ENCODE results near the gene RNASE3. TPM values are rescaled to one million over a fixed set of nuclear protein-coding genes. Genes with fewer than 3 reads are reported as not detected.

RNASE3 gene
- total and polyA plus RNA-seq, 12 donors, result 0.31 to 1.2 (median 0.64) TPM; not detected in 7

GRCh38 chr14:20935303-20935984, 44.3 kb downstream of the RNASE3 start:
- intact Hi-C loops (cut with DNase I), result no loop called here
- Histone ChIP-seq H3K27me3 (no peaks in the 10 kb centered on the region), H3K27ac (no peak overlapping the region), H3K9me3 (replicated peaks in 1 of 3) (no peaks in the 10 kb centered on the region), H3K4me3 (no peak overlapping the region), H3K4me1 (replicated peaks in 1 of 2) (no peaks in the 10 kb centered on the region), H3K36me3 (replicated peaks in 1 of 2) (no peaks in the 10 kb centered on the region)
- 74 to 80% (median 78%) methylated on average over 5 of the region's 5 CpGs for WGBS, 4 donors
- TF ChIP-seq POLR2A (IDR thresholded peaks at IDR 0.05) (no peak), CTCF (IDR thresholded peaks at IDR 0.05) (no peak)
- no peak for DNase-seq

Other genes with a start within 250 kb of the RNASE3 start
- gene OR6S1, start 249.7 kb upstream of the RNASE3 start, total RNA-seq, result not detected
- gene OR6S1, start 249.7 kb upstream of the RNASE3 start, polyA plus RNA-seq, result not detected
- gene RNASE4, start 206.8 kb upstream of the RNASE3 start, total RNA-seq, result 10 to 100 TPM in 2 of 9 donors, 1 to 10 TPM in 7; 1.2 to 24.9 (median 7.7) TPM
- gene RNASE4, start 206.8 kb upstream of the RNASE3 start, polyA plus RNA-seq, result 10 to 100 TPM in 1 of 3 donors, 1 to 10 TPM in 2; 6.0 to 12.7 (median 9.8) TPM
- 10 to 100 TPM in 1 of 9 donors, 1 to 10 TPM in 7, under 1 TPM in 1; 0.78 to 12.0 (median 3.6) TPM for gene ANG, start 202.6 kb upstream of the RNASE3 start, total RNA-seq
- gene ANG, start 202.6 kb upstream of the RNASE3 start, polyA plus RNA-seq, result 1 to 10 TPM; 1.8 to 10.0 (median 3.7) TPM
- not detected for gene EDDM3A, start 145.5 kb upstream of the RNASE3 start, total RNA-seq
- not detected for gene EDDM3A, start 145.5 kb upstream of the RNASE3 start, polyA plus RNA-seq
- not detected for gene EDDM3B, start 123.0 kb upstream of the RNASE3 start, total RNA-seq
- not detected for gene EDDM3B, start 123.0 kb upstream of the RNASE3 start, polyA plus RNA-seq
- 10 to 100 TPM in 8 of 9 donors, 1 to 10 TPM in 1; 4.5 to 61.0 (median 22.3) TPM for gene RNASE6, start 110.1 kb upstream of the RNASE3 start, total RNA-seq
- 10 to 100 TPM in 1 of 3 donors, 1 to 10 TPM in 2; 5.9 to 17.9 (median 7.2) TPM for gene RNASE6, start 110.1 kb upstream of the RNASE3 start, polyA plus RNA-seq
- gene RNASE1, start 88.5 kb upstream of the RNASE3 start, total RNA-seq, result 1,000 to 10,000 TPM in 2 of 9 donors, 100 to 1,000 TPM in 7; 103 to 2,068 (median 604) TPM
- gene RNASE1, start 88.5 kb upstream of the RNASE3 start, polyA plus RNA-seq, result 100 to 1,000 TPM; 170 to 424 (median 388) TPM
- gene RNASE2, start 64.1 kb downstream of the RNASE3 start, total RNA-seq, result 10 to 100 TPM in 3 of 9 donors, 1 to 10 TPM in 4, under 1 TPM in 1, not detected in 1; 0.33 to 16.8 (median 5.5) TPM
- gene RNASE2, start 64.1 kb downstream of the RNASE3 start, polyA plus RNA-seq, result 10 to 100 TPM in 2 of 3 donors, 1 to 10 TPM in 1; 4.0 to 16.4 (median 12.9) TPM
- gene METTL17, start 98.6 kb downstream of the RNASE3 start, total RNA-seq, result 100 to 1,000 TPM in 4 of 9 donors, 10 to 100 TPM in 5; 66.2 to 231 (median 93.6) TPM
- 100 to 1,000 TPM in 2 of 3 donors, 10 to 100 TPM in 1; 86.9 to 202 (median 176) TPM for gene METTL17, start 98.6 kb downstream of the RNASE3 start, polyA plus RNA-seq
- gene SLC39A2, start 107.9 kb downstream of the RNASE3 start, total RNA-seq, result under 1 TPM in 1 of 9 donors, not detected in 8; 0.29 TPM
- gene SLC39A2, start 107.9 kb downstream of the RNASE3 start, polyA plus RNA-seq, result under 1 TPM in 1 of 3 donors, not detected in 2; 0.24 TPM
- gene NDRG2, start 133.7 kb downstream of the RNASE3 start, total RNA-seq, result 1,000 to 10,000 TPM in 1 of 9 donors, 100 to 1,000 TPM in 8; 116 to 1,323 (median 677) TPM
- gene NDRG2, start 133.7 kb downstream of the RNASE3 start, polyA plus RNA-seq, result 100 to 1,000 TPM; 399 to 639 (median 619) TPM
- 1 to 10 TPM in 2 of 9 donors, under 1 TPM in 2, not detected in 5; 0.22 to 1.1 (median 0.66) TPM for gene TPPP2, start 138.8 kb downstream of the RNASE3 start, total RNA-seq
- under 1 TPM in 2 of 3 donors, not detected in 1; 0.44 to 0.80 TPM for gene TPPP2, start 138.8 kb downstream of the RNASE3 start, polyA plus RNA-seq
- gene RNASE13, start 143.4 kb downstream of the RNASE3 start, total RNA-seq, result under 1 TPM in 1 of 9 donors, not detected in 8; 0.27 TPM
- gene RNASE13, start 143.4 kb downstream of the RNASE3 start, polyA plus RNA-seq, result under 1 TPM in 1 of 3 donors, not detected in 2; 0.03 TPM
- under 1 TPM in 1 of 9 donors, not detected in 8; 0.34 TPM for gene RNASE7, start 151.0 kb downstream of the RNASE3 start, total RNA-seq
- under 1 TPM in 1 of 3 donors, not detected in 2; 0.20 TPM for gene RNASE7, start 151.0 kb downstream of the RNASE3 start, polyA plus RNA-seq
- not detected for gene RNASE8, start 166.4 kb downstream of the RNASE3 start, total RNA-seq
- gene RNASE8, start 166.4 kb downstream of the RNASE3 start, polyA plus RNA-seq, result not detected
- 100 to 1,000 TPM in 8 of 9 donors, 10 to 100 TPM in 1; 48.7 to 258 (median 130) TPM for gene ARHGEF40, start 178.9 kb downstream of the RNASE3 start, total RNA-seq
- 100 to 1,000 TPM; 126 to 148 (median 137) TPM for gene ARHGEF40, start 178.9 kb downstream of the RNASE3 start, polyA plus RNA-seq
- gene ZNF219, start 207.3 kb downstream of the RNASE3 start, total RNA-seq, result 100 to 1,000 TPM in 6 of 9 donors, 10 to 100 TPM in 3; 14.3 to 169 (median 112) TPM
- gene ZNF219, start 207.3 kb downstream of the RNASE3 start, polyA plus RNA-seq, result 10 to 100 TPM; 14.8 to 97.2 (median 85.8) TPM
- gene TMEM253, start 209.7 kb downstream of the RNASE3 start, total RNA-seq, result 1 to 10 TPM in 6 of 9 donors, under 1 TPM in 2, not detected in 1; 0.55 to 3.9 (median 1.2) TPM
- gene TMEM253, start 209.7 kb downstream of the RNASE3 start, polyA plus RNA-seq, result 1 to 10 TPM; 2.6 to 8.8 (median 8.0) TPM

All from adrenal gland (tissue), 12 donors.